Measurements from ENCODE around the gene GATC.

GRCh38 chr12:120490833-120491512 is 44.7 kb downstream of the GATC start:
- TF ChIP-seq CTCF (IDR thresholded peaks at IDR 0.05) (no peak), ZFX (IDR thresholded peaks at IDR 0.05; ENCODE audit: borderline replicate concordance) (no peak)

All from 22Rv1 (cell line).